BE2C (cell line): ENCODE data around the gene PFDN4.
"Not testable (repeated sequence)": the region's sequence is repeated elsewhere in the genome, so short reads cannot be mapped to it uniquely, and the experiment has no call there.

ENCODE experiments used
- DNase-seq: peaks from one replicate; pipeline ENCODE4 v3.0.0-alpha.2; 2020
- H3K27me3 ChIP-seq: fragments of 250-450 bp; sonication (Bioruptor Pico); 2 replicates; pipeline ENCODE4 v1.5.1; 2020; ENCODE audit warnings: mild to moderate bottlenecking
- H3K36me3 ChIP-seq: fragments of 250-450 bp; sonication (Bioruptor Pico); 2 replicates; pipeline ENCODE4 v1.5.1; 2020; ENCODE audit warnings: mild to moderate bottlenecking
- H3K4me1 ChIP-seq: fragments of 250-450 bp; sonication (Bioruptor Pico); 2 replicates; pipeline ENCODE4 v1.5.1; 2020
- H3K4me3 ChIP-seq: 2 replicates; pipeline ENCODE4 v1.5.1; 2011; ENCODE audit warnings: low read depth, low read length
- H3K9me3 ChIP-seq: fragments of 250-450 bp; sonication (Bioruptor Pico); 2 replicates; pipeline ENCODE4 v1.5.1; 2020
- CTCF ChIP-seq: IDR thresholded peaks from 2 replicates; pipeline ENCODE4 v1.5.1; 2012; ENCODE audit warnings: mild to moderate bottlenecking, low read depth, low read length

The PFDN4 gene

GRCh38 chr20:54223751-54224150 is 15.9 kb downstream of the PFDN4 start:
- Histone ChIP-seq H3K4me3 (no peak overlapping the region), H3K36me3 (peaks cover 2% of the 10 kb centered on the region), H3K9me3 (no peaks in the 10 kb centered on the region), H3K27me3 (no peaks in the 10 kb centered on the region), H3K4me1 (no peaks in the 10 kb centered on the region)
- no peak for DNase-seq
- no peak for TF ChIP-seq CTCF

GRCh38 chr20:54224642-54225041 is 16.8 kb downstream of the PFDN4 start:
- H3K9me3 ChIP-seq, H3K4me3 ChIP-seq, H3K27me3 ChIP-seq, H3K36me3 ChIP-seq, DNase-seq, H3K4me1 ChIP-seq: not testable (repeated sequence)

GRCh38 chr20:54227241-54227640 is 19.4 kb downstream of the PFDN4 start:
- DNase-seq: no peak
- no peak for TF ChIP-seq CTCF

GRCh38 chr20:54227751-54228150 is 19.9 kb downstream of the PFDN4 start:
- Histone ChIP-seq H3K27me3 (no peaks in the 10 kb centered on the region), H3K9me3 (no peaks in the 10 kb centered on the region), H3K4me1 (no peaks in the 10 kb centered on the region), H3K4me3 (no peak overlapping the region), H3K36me3 (no peaks in the 10 kb centered on the region)
- DNase-seq: no peak
- TF ChIP-seq CTCF: no peak

More at GRCh38 chr20:54227241-54227640, 19.4 kb downstream of the PFDN4 start:
- no peaks in the 10 kb centered on the region for H3K27me3 ChIP-seq
- no peaks in the 10 kb centered on the region for H3K9me3 ChIP-seq
- H3K4me3 ChIP-seq: no peak overlapping the region
- no peaks in the 10 kb centered on the region for H3K36me3 ChIP-seq
- H3K4me1 ChIP-seq: no peaks in the 10 kb centered on the region

GRCh38 chr20:54228841-54229240 is 21.0 kb downstream of the PFDN4 start:
- Histone ChIP-seq H3K9me3 (no peaks in the 10 kb centered on the region), H3K4me3 (no peak overlapping the region), H3K36me3 (no peaks in the 10 kb centered on the region), H3K4me1 (no peaks in the 10 kb centered on the region), H3K27me3 (no peaks in the 10 kb centered on the region)
- no peak for TF ChIP-seq CTCF
- no peak for DNase-seq

GRCh38 chr20:54229566-54230160 is 21.8 kb downstream of the PFDN4 start:
- DNase-seq: no peak

More at GRCh38 chr20:54229566-54230160, 21.8 kb downstream of the PFDN4 start:
- Histone ChIP-seq H3K4me1 (no peaks in the 10 kb centered on the region), H3K9me3 (no peaks in the 10 kb centered on the region), H3K4me3 (no peak overlapping the region), H3K27me3 (no peaks in the 10 kb centered on the region), H3K36me3 (no peaks in the 10 kb centered on the region)
- no peak for TF ChIP-seq CTCF
